Natural killer cell (primary cell): ENCODE data around the gene AKAP8L. TPM values are rescaled to one million over a fixed set of nuclear protein-coding genes. Genes with fewer than 3 reads are reported as not detected.

Source experiments
- ATAC-seq, 3 donors: fragments of 150-1000 bp in 2 of 3; fragments of 200-7000 bp in 1 of 3; cut with Tn5 transposase; 1 replicate in 1 of 3; 2 replicates in 2 of 3; pipeline ENCODE4 v1.10.0; 2021; ENCODE audit warnings: mild to moderate bottlenecking in 2 of 3, moderate library complexity in 2 of 3
- DNase-seq, 2 donors: peaks; one replicate each; pipeline versions ENCODE4 v3.0.0 to v3.0.0-alpha.2; 2013 to 2021; ENCODE audit warnings: mixed read lengths in 1 of 2
- H3K27ac ChIP-seq: one replicate; pipeline ENCODE4 v1.5.1; 2013; ENCODE audit warnings: mild to moderate bottlenecking, low read length
- H3K27me3 ChIP-seq: one replicate; pipeline ENCODE4 v1.6.1; 2013; ENCODE audit warnings: low read length; ENCODE audit not compliant: control insufficient read depth, insufficient read depth
- H3K36me3 ChIP-seq: one replicate; pipeline ENCODE4 v1.6.1; 2013; ENCODE audit warnings: low read length; ENCODE audit not compliant: control insufficient read depth, insufficient read depth
- H3K4me1 ChIP-seq: one replicate; pipeline ENCODE4 v1.6.1; 2013; ENCODE audit warnings: low read length; ENCODE audit not compliant: control insufficient read depth, insufficient read depth
- H3K4me3 ChIP-seq: one replicate; pipeline ENCODE4 v1.5.1; 2013; ENCODE audit warnings: low read length
- H3K9me3 ChIP-seq: one replicate; pipeline ENCODE4 v1.6.1; 2013; ENCODE audit warnings: low read length; ENCODE audit not compliant: control insufficient read depth, insufficient read depth
- H3K27ac Mint-ChIP-seq, 2 donors: one replicate each; pipeline ENCODE4 v1.8.0; 2022; ENCODE audit warnings: mild to moderate bottlenecking in 2 of 2, mixed read lengths in 2 of 2, moderate library complexity in 1 of 2
- H3K27me3 Mint-ChIP-seq, 2 donors: one replicate each; pipeline ENCODE4 v1.8.0; 2022; ENCODE audit warnings: low read depth in 2 of 2, mixed read lengths in 2 of 2
- H3K36me3 Mint-ChIP-seq: one replicate; pipeline ENCODE4 v1.8.0; 2022; ENCODE audit warnings: mixed read lengths
- H3K4me1 Mint-ChIP-seq, 2 donors: one replicate each; pipeline ENCODE4 v1.8.0; 2022; ENCODE audit warnings: mixed read lengths in 2 of 2
- H3K4me3 Mint-ChIP-seq: one replicate; pipeline ENCODE4 v1.8.0; 2022; ENCODE audit warnings: mild to moderate bottlenecking, moderate library complexity, mixed read lengths
- H3K9me3 Mint-ChIP-seq, 2 donors: one replicate each; pipeline ENCODE4 v1.8.0; 2022; ENCODE audit warnings: mixed read lengths in 2 of 2
- WGBS: methylation state at CpG from one replicate; pipeline ENCODE4 v1.1.7; 2013; ENCODE audit warnings: missing lambda C conversion rate; ENCODE audit not compliant: insufficient coverage; 5-methylcytosine and 5-hydroxymethylcytosine counted together
- intact Hi-C: fragments of 100-400 bp; cut with micrococcal nuclease; formaldehyde crosslinking; loops from one replicate; pipeline ENCODE4 v1.14.2; 2022
- total RNA-seq, 4 donors: library from RNA; stranded (reverse); fragments of 120-200 nt in 1 of 4; gene quantifications; one replicate each; pipeline versions ENCODE4 v1.2.3 to v1.2.4, GENCODE V29; 2013 to 2022
- TF ChIP-seq, protein P1 (sequence below): fragments of 200-600 bp; IDR thresholded peaks from one replicate; pipeline ENCODE4 v1.8.0; 2022; ENCODE audit warnings: antibody characterized with exemption

AKAP8L gene
- total RNA-seq, 3 donors from 2014 or later (not counting 1 experiment from before 2014, with no cell fraction given) = 144 to 174 (median 173) TPM

DNA sequence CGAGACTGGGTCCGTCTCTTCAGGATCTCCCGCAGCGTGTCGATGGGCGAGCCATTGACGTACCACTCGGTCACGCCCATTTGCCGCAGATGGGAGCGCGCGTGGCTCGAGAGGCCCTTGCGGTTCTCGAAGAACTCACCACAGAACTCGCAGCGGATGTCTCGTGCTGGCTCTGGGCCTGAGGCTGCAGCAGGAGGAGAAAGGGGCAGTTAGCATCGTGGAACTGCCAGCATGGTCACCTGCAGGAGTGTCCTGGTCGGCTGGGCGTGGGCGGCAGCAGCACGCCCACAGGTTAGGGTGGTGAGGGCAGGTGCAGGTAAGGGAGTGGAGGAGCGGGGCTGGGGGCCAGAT, 8.5 kb upstream of the AKAP8L start:
- TF ChIP-seq, protein P1, sequence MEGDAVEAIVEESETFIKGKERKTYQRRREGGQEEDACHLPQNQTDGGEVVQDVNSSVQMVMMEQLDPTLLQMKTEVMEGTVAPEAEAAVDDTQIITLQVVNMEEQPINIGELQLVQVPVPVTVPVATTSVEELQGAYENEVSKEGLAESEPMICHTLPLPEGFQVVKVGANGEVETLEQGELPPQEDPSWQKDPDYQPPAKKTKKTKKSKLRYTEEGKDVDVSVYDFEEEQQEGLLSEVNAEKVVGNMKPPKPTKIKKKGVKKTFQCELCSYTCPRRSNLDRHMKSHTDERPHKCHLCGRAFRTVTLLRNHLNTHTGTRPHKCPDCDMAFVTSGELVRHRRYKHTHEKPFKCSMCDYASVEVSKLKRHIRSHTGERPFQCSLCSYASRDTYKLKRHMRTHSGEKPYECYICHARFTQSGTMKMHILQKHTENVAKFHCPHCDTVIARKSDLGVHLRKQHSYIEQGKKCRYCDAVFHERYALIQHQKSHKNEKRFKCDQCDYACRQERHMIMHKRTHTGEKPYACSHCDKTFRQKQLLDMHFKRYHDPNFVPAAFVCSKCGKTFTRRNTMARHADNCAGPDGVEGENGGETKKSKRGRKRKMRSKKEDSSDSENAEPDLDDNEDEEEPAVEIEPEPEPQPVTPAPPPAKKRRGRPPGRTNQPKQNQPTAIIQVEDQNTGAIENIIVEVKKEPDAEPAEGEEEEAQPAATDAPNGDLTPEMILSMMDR = no peak
- WGBS = 98% methylated on average over 25 of the region's 25 CpGs

DNA sequence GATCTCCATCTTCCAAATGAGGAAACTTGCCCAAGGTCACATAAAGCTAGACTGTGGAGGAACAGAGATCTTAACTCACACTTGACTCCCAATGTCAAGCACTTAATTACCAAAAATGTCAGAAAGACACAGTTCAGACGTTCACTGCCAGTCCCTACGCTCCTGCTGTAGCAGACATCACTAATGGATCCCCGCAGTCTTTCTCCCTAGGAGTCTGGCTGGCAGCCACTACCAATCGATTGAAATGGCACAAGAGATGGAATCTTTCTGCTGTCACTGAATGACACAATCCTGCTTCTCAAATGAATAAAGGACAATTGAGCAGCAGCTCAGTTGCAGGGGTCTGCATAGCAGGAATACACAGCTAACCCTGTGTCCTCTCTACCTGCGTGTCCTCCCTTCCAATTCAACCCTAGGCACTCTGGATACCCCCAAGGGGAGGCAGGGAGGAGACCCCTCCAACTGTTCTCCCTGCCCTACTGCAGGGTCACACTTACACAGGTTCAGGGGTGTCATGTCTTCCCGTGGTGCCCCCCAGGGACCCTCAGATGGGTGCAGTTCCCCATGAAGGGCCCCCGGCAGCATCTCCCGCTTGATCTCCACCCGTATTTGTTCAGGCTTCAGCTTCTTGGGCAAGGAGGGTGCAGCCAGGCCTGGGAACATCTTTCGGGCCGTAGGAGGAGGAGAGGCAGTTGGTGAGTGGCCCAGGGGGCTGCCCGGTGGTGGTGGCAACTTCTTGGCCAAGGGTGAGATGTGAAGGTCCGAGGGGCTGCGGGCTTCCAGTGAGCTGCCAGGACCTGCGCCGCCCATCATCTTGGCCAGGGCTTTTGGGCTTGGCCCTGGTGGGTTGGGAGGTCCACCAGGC, 7.9 kb upstream of the AKAP8L start:
- intact Hi-C loops = no loop called here
- no peaks in the 10 kb centered on the region for H3K9me3 ChIP-seq
- peaks cover 18% of the 10 kb centered on the region for H3K4me1 ChIP-seq
- H3K4me1 Mint-ChIP-seq = peaks cover 12 to 16% of the 10 kb centered on the region in 2 donors
- no peak overlapping the region for H3K4me3 ChIP-seq
- TF ChIP-seq, protein P1 = no peak
- H3K27ac ChIP-seq = no peak overlapping the region
- H3K36me3 ChIP-seq = peaks cover 48% of the 10 kb centered on the region
- H3K4me3 Mint-ChIP-seq = no peak overlapping the region
- DNase-seq = no peak
- H3K27ac Mint-ChIP-seq = peak overlapping the region in 1 of 2 donors; percentile 56
- H3K36me3 Mint-ChIP-seq = no peaks in the 10 kb centered on the region
- H3K27me3 Mint-ChIP-seq = no peaks in the 10 kb centered on the region
- H3K9me3 Mint-ChIP-seq = no peaks in the 10 kb centered on the region
- no peaks in the 10 kb centered on the region for H3K27me3 ChIP-seq
- no peak for ATAC-seq
- 93% methylated on average over 16 of the region's 16 CpGs for WGBS

More for the DNA sequence above, 8.5 kb upstream of the AKAP8L start:
- Histone ChIP-seq H3K9me3 (no peaks in the 10 kb centered on the region), H3K27ac (no peak overlapping the region), H3K27me3 (no peaks in the 10 kb centered on the region), H3K4me3 (no peak overlapping the region), H3K36me3 (peaks cover 48% of the 10 kb centered on the region), H3K4me1 (peaks cover 23% of the 10 kb centered on the region)
- Mint-ChIP-seq H3K4me3 (no peak overlapping the region), H3K36me3 (no peaks in the 10 kb centered on the region), H3K4me1 (peaks cover 15 to 20% of the 10 kb centered on the region in 2 donors), H3K27me3 (no peaks in the 10 kb centered on the region), H3K9me3 (no peaks in the 10 kb centered on the region), H3K27ac (peak overlapping the region in 1 of 2 donors; percentile 56)
- DNase-seq (no peak), ATAC-seq (no peak)
- intact Hi-C loops = no loop called here

DNA sequence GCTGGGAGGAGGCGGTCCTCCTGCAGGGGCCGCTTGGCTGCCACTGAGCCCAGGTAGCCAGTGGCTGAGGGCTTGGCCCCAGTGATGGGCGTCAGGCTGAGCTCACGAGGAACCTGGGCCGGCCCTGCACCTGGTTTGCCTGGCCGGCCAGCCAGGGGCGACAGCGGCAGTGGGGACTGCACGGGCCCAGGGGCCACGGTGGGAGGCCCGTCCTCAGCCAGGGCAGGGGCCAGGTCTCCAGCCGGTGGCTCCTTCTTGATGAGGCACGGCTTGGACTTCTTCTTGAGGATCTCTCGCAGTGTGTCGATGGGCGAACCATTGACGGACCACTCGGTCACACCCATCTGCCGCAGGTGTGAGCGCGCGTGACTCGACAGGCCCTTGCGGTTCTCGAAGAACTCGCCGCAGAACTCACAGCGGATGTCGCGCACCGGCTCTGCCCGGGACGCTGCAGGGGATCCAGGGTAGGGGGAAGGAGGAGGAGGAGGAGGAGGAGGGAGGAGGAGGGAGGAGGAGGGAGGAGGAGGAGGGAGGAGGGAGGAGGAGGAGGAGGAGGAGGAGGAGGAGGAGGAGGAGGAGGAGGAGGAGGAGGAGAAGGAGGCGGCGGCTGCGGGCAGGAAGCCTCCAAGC, 6.6 kb upstream of the AKAP8L start:
- no peaks in the 10 kb centered on the region for H3K36me3 Mint-ChIP-seq
- DNase-seq (no peak), ATAC-seq (no peak)
- no peaks in the 10 kb centered on the region for H3K27me3 Mint-ChIP-seq
- H3K4me1 Mint-ChIP-seq = peaks cover 3% of the 10 kb centered on the region in 2 donors
- no peak overlapping the region for H3K27ac Mint-ChIP-seq
- 96% methylated on average over 32 of the region's 36 CpGs for WGBS
- Histone ChIP-seq H3K27me3 (no peaks in the 10 kb centered on the region), H3K27ac (no peak overlapping the region), H3K4me1 (peaks cover 5% of the 10 kb centered on the region), H3K4me3 (no peak overlapping the region), H3K36me3 (peaks cover 48% of the 10 kb centered on the region), H3K9me3 (no peaks in the 10 kb centered on the region)
- TF ChIP-seq, protein P1 = no peak
- intact Hi-C loops = no loop called here
- H3K4me3 Mint-ChIP-seq = no peak overlapping the region
- no peaks in the 10 kb centered on the region for H3K9me3 Mint-ChIP-seq
